ENCODE results near the gene BUD13.

GRCh38 chr11:116707746-116708145 is 65.0 kb downstream of the BUD13 start:
- no peak for TF ChIP-seq CTCF (IDR thresholded peaks at IDR 0.05; ENCODE audit: low read length)
- TF ChIP-seq EZH2 (IDR thresholded peaks at IDR 0.05; ENCODE audit: borderline replicate concordance, low read length), result no peak

Data from OCI-LY1 (cell line).